HG03432 (cell line): ENCODE results near the gene ZNF425.
"Not testable (repeated sequence)": the region's sequence is repeated elsewhere in the genome, so short reads cannot be mapped to it uniquely, and the experiment has no call there.

Experiments used
- ATAC-seq: cut with Tn5 transposase; IDR thresholded peaks from one replicate; pipeline ENCODE4 v1.9.1; 2021; ENCODE audit warnings: mild to moderate bottlenecking, moderate library complexity; ENCODE audit not compliant: unreplicated experiment

ZNF425 gene

DNA sequence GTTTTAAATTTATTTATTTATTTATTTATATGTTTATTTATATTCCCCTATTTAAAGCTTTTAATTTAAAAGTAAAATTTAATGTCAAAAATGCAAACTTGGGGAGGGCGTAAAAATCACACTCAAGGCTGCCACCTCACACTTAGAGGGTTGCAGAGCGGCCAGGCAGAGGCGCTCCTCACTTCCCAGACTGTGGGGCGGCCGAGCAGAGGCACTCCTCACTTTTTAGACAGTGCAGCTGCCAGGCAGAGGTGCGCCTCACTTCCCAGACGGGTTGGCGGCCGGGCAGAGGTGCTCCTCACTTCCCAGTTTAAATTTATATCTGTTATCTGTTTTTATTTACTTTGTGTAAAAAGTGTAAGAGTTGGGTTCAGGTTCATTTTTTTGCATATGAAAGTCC is 10.0 kb upstream of the ZNF425 start:
- ATAC-seq, result no peak

GRCh38 chr7:149133028-149133710 is 7.0 kb upstream of the ZNF425 start:
- no peak for ATAC-seq

GRCh38 chr7:149130572-149131198 is 4.6 kb upstream of the ZNF425 start:
- ATAC-seq, result no peak

GRCh38 chr7:149126662-149127266 is 640 bp upstream of the ZNF425 start:
- ATAC-seq, result peak; percentile 50

- ATAC-seq, result no peak
Measured at GRCh38 chr7:149125189-149125862, 798 bp downstream of the ZNF425 start.

GRCh38 chr7:149109969-149110368 is 16.2 kb downstream of the ZNF425 start:
- no peak for ATAC-seq

- ATAC-seq, result no peak
Measured at GRCh38 chr7:149104749-149105148, 21.4 kb downstream of the ZNF425 start.

- no peak for ATAC-seq
Measured at GRCh38 chr7:149104214-149104613, 21.9 kb downstream of the ZNF425 start.

- ATAC-seq, result no peak
Measured at GRCh38 chr7:149103424-149103823, 22.7 kb downstream of the ZNF425 start.

DNA sequence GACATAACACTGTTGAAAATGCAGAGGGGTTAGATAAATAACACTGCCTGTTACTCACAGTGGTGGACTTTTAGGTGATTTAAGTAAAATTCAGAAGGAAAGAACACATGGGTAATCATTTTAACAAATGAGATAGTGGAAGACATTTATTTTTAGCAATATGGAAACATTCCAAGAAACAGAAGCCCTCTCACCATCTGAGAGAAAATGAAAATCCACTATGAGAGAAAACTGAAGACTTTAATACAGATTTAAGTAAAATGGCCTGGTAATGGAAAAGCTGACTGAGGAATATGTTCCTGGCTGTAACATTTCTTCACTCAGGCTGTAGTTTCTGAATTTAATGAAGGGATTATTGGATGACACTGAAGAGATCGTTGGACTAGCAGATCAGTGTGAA is 23.5 kb downstream of the ZNF425 start:
- no peak for ATAC-seq

DNA sequence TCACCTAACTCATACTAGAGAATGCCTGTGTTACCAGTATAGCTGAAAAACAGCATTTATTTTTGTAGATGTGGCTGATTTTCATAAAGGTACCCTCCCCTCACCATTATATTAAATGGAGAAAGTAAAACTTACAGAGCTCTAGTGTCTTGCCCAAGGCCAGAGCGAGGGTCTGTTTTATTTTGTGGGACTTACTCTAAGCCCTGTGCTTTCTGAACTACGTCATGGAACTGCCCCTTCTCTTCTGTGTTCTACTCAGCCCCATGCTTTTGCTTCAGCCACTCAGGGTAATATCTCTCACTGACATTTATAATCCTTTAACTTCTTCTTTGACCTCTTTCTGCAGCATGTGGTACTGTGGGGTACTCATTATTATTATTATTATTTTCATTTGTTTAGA is 25.3 kb downstream of the ZNF425 start:
- ATAC-seq, result no peak

DNA sequence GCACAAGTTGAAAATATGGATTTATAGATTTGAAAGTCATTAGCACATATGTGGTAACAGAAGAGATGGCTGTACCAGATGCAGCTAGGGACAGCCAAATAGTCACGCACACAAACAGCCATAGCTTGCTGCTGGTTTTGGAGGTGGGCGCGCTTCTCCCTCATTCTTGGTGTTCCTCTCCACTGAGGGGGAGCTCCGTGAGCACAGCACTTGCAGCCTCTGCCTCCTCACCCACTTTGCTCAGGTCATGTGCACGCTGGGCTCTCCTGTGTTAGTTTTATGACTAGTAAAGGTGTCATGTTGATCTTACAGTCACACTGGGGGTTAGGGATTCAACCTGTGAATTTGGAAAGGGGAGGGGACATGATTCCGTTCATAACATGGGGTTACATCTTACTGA is 27.1 kb downstream of the ZNF425 start:
- no peak for ATAC-seq

GRCh38 chr7:149097088-149097487 is 29.0 kb downstream of the ZNF425 start:
- no peak for ATAC-seq

GRCh38 chr7:149093228-149093627 is 32.9 kb downstream of the ZNF425 start:
- ATAC-seq, result no peak

GRCh38 chr7:149092244-149092643 is 33.9 kb downstream of the ZNF425 start:
- ATAC-seq, result not testable (repeated sequence)

GRCh38 chr7:149090397-149091195 is 35.5 kb downstream of the ZNF425 start, which contains the start of gene ZNF786:
ZNF786 (minus strand) TSS chr7:149090718; CDS start chr7:149090640, 78 bp downstream.
- ATAC-seq, result peak; percentile 86

DNA sequence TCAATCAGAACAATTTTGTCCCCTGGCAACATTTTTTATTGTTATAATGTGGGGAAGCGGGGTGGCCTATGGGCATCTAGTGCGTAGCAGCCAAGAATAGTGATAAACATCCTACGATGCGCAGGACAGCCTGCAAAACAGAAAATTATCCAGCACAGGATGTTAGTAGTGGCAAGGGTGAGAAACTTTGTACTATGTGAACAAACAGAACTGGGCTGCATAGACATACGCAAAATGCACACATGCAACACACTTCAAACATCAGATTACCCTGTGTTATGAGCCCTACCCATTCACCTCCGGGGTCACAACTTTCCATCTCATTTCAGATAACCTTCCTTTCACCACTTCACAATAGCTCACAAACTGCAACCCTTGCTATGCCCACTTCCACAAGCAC is 38.7 kb downstream of the ZNF425 start:
- no peak for ATAC-seq

DNA sequence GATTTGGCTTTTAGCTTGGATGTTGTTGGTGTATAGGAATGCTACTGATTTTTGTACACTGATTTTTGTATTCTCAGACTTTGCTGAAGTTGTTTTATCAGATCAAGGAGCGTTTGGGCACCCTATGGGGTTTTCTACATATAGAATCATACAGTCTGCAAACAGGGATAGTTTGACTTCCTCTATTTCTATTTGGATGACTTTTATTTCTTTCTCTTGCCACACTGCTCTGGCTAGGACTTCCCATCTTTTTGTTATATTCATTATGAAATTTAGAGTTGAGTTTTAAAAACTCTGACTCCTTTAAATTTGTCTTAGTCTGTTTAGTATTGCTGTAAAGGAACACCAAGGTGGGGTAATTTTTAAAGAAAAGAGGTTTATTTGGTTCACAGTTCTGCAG is 40.3 kb downstream of the ZNF425 start:
- ATAC-seq, result no peak

GRCh38 chr7:149084407-149084806 is 41.7 kb downstream of the ZNF425 start:
- ATAC-seq, result no peak

GRCh38 chr7:149081914-149082313 is 44.2 kb downstream of the ZNF425 start:
- no peak for ATAC-seq

DNA sequence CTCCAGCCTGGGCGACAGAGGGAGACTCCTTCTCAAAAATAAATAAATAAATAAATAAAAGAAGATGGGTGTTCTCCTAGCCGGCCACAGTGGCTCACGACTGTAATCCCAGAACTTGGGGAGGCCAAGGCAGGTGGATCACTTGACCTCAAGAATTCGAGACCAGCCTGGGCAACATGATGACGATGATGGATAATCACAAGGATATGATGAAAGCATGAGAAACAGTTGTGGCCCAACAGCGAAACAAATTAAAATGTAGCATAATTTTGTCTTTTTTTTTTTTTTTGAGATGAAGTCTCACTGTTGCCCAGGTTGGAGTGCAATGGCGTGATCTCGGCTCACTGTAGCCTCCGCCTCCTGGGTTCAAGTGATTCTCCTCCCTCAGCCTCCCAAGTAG is 48.5 kb downstream of the ZNF425 start:
- ATAC-seq, result no peak
